Skin epidermis (tissue), 12 donors: ENCODE data around the gene CELSR1.
A peak's percentile ranks its signal among the peaks of the same experiment; 100 is the strongest.

Source experiments
- H3K27ac ChIP-seq, 21 experiments: fragments of 200-600 bp; sonication (generic) in 11 of 21; one replicate each; pipeline ENCODE4 v1.5.0; 2020; ENCODE audit warnings: mild to moderate bottlenecking in 3 of 21, inconsistent platforms in 2 of 21, moderate library complexity in 2 of 21
- H3K4me3 ChIP-seq, 7 experiments: fragments of 200-600 bp; sonication (generic) in 2 of 7; one replicate each; pipeline ENCODE4 v1.5.0; 2020; ENCODE audit warnings: inconsistent platforms in 2 of 7, mild to moderate bottlenecking in 2 of 7, moderate library complexity in 1 of 7

CELSR1 gene

DNA sequence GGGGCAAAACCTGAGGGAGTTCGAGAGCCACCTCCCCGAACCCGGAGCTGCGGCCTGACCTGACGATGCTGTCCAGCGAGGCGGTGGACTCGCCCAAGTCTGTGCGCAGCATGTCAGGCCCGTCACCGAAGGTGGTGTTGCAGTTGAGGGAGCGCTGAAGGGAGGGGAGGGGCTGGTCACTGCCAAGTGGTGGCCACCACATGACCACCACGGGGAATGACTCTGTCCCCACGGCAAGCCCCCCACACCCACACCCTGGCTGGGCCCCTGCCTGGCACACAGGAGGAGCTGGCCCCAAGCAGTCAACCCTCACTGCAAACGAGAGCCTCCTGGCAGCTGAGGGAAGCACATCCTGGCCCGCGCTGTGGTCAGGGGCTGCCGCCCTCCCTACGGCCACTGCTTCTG, 171.1 kb downstream of the CELSR1 start:
- no peak overlapping the region for H3K4me3 ChIP-seq
- H3K27ac ChIP-seq = no peak overlapping the region

DNA sequence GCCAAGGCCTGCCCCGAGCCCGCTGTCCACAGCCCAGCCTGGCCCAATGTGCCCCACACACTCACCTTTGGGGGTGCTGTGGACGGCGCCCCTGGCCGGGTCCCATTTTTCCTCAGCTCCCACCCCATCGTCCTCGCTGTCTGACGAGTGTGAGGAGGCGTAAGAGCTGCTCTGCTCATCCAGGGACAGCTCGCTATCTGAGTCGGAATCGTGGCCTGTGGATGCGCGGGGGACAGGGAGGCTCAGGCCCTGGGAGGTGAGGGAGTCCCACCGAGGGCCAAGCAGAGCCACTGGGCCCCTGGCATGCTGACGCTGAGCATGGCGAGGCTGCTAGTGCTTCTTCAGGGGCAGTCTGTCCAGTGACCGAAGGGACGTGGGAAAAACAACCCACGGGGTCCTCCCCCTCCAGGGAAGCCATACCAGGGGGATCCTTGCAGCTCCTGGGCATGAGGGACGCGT, 172.2 kb downstream of the CELSR1 start:
- Histone ChIP-seq H3K27ac (no peak overlapping the region), H3K4me3 (no peak overlapping the region)

- Histone ChIP-seq H3K4me3 (no peak overlapping the region), H3K27ac (no peak overlapping the region)
Observed at GRCh38 chr22:46364341-46365165, 172.9 kb downstream of the CELSR1 start.

DNA sequence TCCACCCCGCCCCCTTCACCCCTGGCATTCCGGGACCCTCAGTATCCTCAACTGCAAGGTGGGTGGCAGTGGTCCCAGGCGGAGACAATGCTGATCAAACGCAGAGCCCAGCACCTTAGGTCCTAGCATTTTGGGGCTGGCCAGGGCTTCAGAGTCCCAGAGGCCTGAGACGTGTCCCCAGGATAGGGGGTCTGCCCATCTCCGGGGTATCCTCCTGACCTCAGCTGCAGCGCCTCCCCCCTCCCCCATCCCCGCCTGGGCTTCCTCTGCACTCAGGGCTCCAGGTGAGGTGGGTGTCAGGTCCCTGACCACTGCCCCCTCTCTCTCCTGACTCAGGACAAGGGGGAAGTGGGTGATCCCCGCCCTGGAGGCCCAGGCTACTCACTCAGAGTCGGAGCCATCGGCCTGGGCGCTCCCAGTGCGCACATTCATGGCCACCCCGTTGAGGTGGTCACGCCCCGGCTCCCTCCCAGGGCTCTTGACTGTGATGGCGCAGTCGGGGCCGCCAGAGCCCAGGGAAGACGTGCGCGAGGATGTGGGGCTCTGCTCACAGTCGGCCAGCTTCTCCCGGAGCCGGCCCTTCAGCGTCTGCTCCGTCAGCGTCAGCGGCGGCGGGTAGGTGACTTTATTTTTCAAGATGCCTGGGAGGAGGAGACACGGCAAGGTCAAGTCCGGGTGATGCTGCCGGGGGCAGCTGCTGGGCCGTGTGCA, 173.7 kb downstream of the CELSR1 start:
- no peak overlapping the region for H3K27ac ChIP-seq
- no peak overlapping the region for H3K4me3 ChIP-seq

DNA sequence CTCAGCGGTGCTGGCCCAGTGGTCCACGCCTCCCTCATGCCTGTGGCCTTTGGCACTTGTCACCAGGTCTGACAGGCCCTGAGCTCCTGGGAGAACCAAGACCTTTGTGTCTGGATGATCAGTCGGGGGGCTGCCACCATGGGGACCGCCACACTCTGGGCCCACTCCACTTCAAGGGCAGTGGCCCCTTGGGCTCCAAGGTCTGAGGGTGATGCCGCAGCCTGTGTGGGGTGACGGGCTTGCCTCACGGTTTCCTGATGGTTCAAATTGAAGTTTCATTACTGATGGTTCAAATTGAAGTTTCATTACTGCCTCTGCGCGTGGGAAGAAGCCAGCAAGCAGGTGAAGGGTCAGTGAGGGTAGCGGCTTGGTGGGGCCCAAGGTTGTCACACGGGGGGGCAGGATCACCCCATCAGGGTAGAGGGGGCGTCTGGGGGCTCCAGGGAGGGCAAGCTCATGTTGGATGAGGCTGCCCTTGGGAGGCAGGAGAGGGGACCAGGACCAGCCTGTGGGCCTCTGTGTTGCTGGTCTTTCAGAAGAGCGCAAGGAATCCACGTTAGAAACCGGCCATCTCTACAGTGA, 174.4 kb downstream of the CELSR1 start:
- no peak overlapping the region for H3K27ac ChIP-seq
- H3K4me3 ChIP-seq = no peak overlapping the region

DNA sequence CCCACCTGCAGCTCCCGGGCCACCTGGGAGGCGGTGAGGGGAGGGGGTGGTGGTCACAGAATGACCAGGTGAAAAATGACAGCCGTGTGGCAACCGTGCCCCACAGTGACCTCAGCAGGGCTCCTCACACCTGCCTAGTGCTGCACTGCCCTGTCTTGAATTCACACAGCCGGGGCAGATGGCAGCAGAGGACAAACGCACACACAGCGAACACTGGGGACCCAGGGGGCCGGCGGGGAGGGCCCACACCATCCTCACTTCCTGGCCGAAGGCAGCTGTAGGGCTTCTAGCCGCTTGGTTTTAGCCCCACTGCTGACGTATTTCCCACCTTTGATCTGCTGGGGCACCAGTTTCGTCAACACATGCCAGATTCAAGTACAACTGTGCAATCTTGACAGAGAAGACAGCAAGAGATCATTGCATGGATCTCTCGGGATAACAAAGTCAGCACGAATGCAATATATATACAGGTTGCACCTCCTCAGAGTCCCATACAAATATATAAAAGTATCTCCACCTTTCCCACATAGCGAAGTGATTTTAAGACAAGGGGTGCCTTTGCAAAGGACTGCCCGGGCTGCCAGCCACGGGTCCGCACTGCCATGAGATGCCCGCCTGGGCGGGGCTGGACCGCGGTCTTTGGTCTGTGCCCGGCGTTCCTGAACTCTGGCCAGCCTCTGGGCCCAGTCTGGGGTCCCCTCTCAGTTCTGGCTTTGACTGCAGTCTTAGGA, 175.1 kb downstream of the CELSR1 start:
- H3K4me3 ChIP-seq = no peak overlapping the region
- H3K27ac ChIP-seq = no peak overlapping the region

DNA sequence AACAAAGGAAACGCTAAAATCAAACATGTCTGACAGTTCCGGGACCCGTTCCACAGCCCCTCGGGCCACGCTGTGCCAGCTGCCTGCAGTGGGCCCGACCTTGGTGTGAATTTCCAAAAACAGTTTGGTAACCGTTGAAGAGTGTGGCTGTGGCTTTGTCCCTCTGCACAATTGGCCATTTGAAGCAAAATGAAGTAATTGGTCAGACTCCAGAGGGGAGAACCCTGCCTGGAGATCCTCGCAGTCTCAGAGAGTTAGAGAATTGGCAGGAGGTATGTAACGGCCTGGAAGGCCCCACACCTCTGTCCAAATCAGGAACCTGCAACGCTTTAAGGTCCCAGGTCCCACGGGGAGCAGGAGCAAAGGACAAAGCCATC, 175.6 kb downstream of the CELSR1 start:
- Histone ChIP-seq H3K4me3 (no peak overlapping the region), H3K27ac (no peak overlapping the region)

DNA sequence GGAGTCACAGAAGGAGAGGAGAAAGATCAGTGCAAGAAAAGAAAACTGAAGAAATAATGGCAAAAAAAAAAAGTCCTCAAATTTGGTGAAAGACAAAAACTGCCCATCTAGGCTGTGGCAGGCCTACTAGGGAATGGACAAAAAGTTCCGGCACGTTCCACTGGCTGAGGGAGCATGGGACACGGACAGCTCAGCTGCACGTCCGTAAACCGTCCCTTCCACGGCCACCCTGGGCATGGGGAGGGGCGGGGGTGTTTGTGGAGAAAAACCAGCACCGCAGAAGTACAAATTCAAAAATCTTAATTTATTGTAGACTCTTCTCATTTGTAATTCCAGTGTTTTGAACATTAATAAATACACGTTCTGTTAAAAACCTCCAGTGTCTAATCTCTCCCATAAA, 176.5 kb downstream of the CELSR1 start:
- H3K4me3 ChIP-seq = no peak overlapping the region
- no peak overlapping the region for H3K27ac ChIP-seq

DNA sequence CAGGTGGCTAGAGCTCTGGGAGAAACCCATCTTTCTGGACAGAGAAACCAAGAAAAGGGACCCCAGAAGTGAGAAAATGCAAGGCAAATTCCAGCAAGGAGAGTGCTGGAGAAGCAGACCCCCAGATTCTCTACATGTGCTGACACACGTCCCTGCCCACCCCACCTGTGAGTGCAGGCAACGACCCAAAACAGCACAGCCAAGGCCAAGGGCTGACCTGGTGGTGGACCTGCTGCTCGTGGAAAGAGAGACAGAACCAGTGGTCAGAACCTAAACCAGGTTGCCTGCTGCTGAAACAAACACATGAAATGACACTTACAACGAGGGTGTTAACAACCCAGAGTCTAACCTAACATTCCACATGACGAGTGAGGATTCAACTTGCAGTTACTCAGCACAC, 177.3 kb downstream of the CELSR1 start:
- Histone ChIP-seq H3K4me3 (no peak overlapping the region), H3K27ac (no peak overlapping the region)

- Histone ChIP-seq H3K27ac (no peak overlapping the region), H3K4me3 (no peak overlapping the region)
Observed at GRCh38 chr22:46359362-46359761, 178.1 kb downstream of the CELSR1 start.

DNA sequence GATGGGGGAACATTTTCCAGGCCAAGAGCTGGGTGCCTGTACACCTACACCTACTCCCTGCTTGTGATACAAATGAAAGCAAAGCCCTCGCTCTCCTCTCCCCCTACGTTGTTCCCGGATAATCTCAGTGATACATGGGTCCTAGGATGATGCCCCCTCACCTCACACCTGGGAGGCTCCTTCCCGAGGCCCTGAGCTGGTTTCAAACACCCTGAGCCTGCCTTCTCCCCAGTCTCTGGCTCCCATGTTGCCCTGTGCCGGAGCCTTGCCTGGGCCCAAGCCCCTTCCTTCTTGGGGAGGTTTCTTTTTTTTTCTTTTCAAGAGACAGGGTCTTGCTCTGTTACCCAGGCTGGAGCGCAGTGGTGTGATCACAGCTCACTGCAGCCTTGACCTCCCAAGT, 178.7 kb downstream of the CELSR1 start:
- Histone ChIP-seq H3K4me3 (no peak overlapping the region), H3K27ac (no peak overlapping the region)

DNA sequence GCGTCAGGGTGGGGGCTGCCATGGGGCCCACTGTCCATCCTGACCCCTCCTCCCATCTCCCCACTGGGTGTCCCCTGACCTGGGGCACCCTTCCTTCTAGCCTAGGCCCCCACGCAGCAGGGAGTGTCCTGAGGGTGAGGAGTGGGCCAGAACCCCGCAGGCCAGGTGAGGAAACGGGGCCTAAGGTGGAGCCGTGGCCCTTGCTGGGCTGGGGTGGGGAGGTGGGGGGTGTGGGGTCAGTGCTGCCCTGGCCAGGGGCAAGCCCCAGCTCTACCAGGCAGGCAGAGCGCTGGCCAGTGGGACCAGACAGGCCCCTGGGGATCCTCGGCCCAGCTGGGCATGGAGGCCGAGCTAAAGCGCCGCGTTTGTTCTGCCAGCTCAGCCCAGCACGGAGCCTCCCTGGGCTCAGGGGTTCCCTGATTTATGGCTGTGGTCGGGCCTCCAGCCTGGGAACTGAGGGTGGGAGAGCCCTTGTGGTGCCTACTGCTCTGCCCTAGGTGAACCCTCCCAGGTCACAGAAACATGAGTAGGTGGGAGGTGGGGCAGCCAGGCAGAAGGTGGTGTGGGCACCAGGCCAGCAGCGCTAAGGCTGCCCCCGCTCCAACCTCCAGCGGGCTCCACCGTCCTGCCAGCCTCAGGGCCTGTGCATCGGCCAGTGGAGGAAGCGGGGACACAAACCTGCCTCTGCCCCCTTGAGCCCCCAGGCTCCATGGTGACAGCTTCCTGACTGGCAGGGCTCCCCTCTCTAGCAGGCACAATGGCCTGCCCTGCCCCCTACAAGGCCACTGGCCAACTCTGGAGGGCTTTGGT, 179.5 kb downstream of the CELSR1 start:
- H3K4me3 ChIP-seq = no peak overlapping the region
- peak overlapping the region in 1 of 21 experiments; percentile 5 for H3K27ac ChIP-seq

DNA sequence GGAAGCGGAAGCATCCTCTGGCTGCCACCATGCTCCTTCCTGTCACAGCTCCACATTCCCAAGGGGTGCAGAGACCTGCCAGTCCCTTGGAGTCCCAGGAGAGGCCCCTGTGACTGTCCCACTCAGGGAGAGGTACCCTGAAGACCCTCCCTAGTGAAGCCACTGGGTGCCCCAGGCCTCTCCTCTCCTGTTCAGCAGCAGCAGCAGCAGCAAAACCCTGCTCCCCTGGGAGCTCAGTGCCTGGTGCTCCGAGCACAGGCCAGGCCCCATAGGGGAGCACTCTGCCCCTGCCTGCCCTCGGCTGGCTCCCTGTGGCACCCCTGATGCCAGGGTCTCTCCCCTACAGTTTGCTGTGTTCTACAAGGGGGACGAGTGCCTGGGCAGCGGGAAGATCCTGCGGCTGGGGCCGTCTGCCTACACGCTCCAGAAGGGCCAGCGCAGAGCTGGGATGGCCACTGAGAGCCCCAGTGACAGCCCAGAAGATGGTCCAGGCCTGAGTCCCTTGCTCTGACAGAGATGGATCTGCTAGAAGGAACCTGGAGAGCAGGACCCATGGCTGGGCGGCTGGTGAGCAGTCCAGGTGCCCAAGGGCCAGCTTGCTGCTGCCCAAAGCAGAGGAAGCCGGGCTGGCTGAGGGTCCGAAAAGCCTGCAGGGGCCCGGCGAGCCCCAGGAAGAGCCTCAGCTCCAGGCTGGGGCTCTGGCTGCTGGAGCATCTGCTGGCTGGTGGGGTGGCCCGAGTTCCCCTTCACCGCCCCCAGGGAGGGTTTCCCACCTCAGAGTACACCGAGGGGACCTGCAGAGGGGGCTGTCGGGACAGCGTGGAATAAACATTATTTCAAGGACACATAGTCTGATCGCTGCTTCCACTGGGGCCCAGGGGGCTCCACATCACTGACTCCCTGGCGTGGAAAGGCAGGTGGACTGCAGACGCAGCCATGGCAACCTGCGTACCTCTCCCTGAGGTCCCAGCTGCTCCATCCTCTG, 180.6 kb downstream of the CELSR1 start:
- H3K4me3 ChIP-seq = no peak overlapping the region
- peak overlapping the region in 1 of 21 experiments; percentile 52 for H3K27ac ChIP-seq

DNA sequence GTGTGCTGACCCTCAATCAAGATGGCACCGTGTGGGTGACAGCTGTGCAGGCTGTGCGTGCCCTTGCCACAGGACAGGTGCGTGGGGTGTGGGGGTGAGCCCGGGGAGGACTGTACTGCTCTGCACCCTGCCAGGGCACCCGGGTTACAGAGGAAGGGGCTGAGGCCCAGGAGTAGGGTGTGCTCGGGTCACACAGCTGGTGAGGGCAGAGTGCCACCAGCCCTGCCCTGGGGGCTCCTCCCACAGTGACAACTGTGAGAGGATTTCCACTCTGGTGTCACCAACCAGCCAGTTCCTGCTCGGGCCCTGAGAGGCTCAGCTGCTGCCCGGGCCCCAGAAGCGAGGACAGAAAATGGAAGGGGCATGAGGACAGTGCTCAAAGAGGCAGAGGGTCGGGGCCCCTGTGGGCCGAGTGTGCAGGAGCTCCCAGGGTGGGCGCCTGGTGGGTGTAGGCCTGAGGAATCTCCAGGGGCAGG, 181.4 kb downstream of the CELSR1 start:
- Histone ChIP-seq H3K27ac (peak overlapping the region in 2 of 21 experiments; percentile 7 to 52), H3K4me3 (no peak overlapping the region)

DNA sequence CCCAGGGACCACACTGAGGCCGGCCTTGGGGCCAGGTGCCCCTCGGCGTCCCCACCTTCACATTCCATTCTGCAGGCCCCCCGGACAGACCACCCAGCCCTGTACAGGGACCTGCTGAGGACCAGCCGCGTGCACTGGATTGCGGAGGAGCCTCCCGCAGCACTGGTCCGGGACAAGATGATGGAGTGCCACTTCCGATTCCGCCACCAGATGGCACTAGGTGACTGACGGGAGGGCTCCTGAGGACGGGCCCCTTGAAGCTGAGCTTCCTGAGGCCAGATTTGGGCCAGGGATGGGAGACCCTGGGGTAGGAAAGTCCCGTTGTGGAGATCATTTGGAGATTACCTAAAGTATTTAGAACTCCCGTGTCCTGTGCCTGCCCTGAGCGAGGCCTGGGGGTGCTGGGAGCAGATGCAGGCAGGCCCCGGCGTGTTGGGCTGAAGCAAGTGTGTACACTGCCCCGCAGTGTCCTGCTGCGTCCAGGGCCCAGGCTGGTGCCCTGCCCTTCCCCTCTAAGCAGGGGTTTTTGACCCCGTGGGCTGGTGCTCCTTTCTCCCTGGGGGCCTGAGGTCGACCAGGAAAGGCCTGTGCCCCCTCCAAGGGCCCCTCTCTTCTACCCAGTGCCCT, 181.9 kb downstream of the CELSR1 start:
- Histone ChIP-seq H3K4me3 (no peak overlapping the region), H3K27ac (peak overlapping the region in 2 of 21 experiments; percentile 7 to 52)

- no peak overlapping the region for H3K4me3 ChIP-seq
- H3K27ac ChIP-seq = peak overlapping the region in 1 of 21 experiments; percentile 52
Observed at GRCh38 chr22:46354993-46355305, 182.5 kb downstream of the CELSR1 start.

DNA sequence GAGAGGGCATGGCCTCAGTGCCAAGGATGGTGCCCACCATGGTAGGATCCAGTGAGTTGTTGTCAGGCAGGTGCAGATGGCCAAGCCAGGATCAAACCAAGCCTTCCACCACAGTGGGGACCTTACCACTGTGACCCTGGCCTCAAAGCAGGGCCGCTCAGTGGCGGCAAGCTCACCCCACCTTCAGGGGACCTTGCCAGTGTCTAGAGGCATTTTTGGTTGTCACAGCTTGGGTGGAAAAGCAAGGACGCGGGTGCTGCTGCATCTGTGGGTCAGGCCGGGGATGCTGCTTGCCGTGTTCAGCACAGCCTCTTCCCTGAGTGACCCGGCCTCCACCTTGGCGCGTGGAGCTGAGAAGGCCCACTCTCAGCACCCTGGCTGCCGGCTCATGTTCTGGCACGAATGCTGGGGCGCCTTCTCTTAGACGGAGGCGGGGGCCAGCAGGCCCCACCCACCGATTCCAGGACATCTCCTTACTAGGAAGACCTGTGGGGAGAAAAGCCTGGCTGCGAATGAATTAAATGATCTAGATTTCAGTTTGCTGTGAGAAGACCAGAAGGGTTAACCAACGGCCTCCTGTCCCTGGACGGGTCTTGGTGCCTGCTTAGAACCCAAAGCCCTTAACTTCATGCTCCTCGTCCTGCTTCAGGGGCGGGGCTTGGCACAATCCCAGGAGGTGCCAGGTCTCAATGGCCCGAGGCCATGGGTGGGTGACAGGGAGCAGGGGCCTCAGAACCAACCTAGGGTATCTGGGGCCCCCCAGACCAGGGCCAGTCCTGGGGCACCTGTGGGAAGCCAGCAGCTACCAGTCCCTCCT, 183.0 kb downstream of the CELSR1 start:
- H3K4me3 ChIP-seq = no peak overlapping the region
- H3K27ac ChIP-seq = no peak overlapping the region
